Body of pancreas (tissue), 4 donors: ENCODE data around the gene SKOR1. TPM values are rescaled to one million over a fixed set of nuclear protein-coding genes. Genes with fewer than 3 reads are reported as not detected.

ENCODE experiments used
- ATAC-seq: fragments of 150-250 bp; one replicate; pipeline ENCODE4 v1.9.1; 2016
- DNase-seq, 4 donors: peaks; one replicate each; pipeline ENCODE4 v3.0.0-alpha.2; 2019
- H3K27ac ChIP-seq, 4 donors: fragments of 200-600 bp; sonication (generic); 1 replicate in 3 of 4; 2 replicates in 1 of 4; pipeline versions ENCODE4 v1.5.1 to v1.6.1; 2016 to 2019; ENCODE audit warnings: mild to moderate bottlenecking in 1 of 4, mixed read lengths in 1 of 4, moderate library complexity in 1 of 4
- H3K27me3 ChIP-seq, 2 donors: fragments of 200-600 bp; sonication (generic); one replicate each; pipeline ENCODE4 v1.6.0; 2016; ENCODE audit warnings: mild to moderate bottlenecking in 1 of 2
- H3K36me3 ChIP-seq, 2 donors: fragments of 200-600 bp; sonication (generic); replicated peaks in 1 of 2; 2 replicates each; pipeline ENCODE4 v1.5.1; 2016; ENCODE audit warnings: low read depth in 2 of 2; ENCODE audit not compliant: insufficient read depth in 1 of 2
- H3K4me1 ChIP-seq: fragments of 200-600 bp; sonication (generic); one replicate; pipeline ENCODE4 v1.6.0; 2016
- H3K4me3 ChIP-seq, 2 donors: fragments of 200-600 bp; sonication (generic); 1 replicate in 1 of 2; 2 replicates in 1 of 2; pipeline ENCODE4 v1.5.1; 2016 to 2019
- H3K9me3 ChIP-seq, 3 donors: fragments of 200-600 bp; sonication (generic); 1 replicate in 2 of 3; 2 replicates in 1 of 3; pipeline ENCODE4 v1.5.1; 2016
- CTCF ChIP-seq, 7 experiments: fragments of 450-650 bp in 4 of 7; fragments of 200-600 bp in 3 of 7; sonication (generic) in 3 of 7; IDR thresholded peaks; one replicate each; pipeline ENCODE4 v1.5.1; 2016 to 2019; ENCODE audit warnings: antibody characterized with exemption in 7 of 7
- POLR2A ChIP-seq, 3 donors: fragments of 450-650 bp; IDR thresholded peaks; one replicate each; pipeline ENCODE4 v1.6.1; 2016; ENCODE audit warnings: antibody characterized with exemption in 3 of 3, mild to moderate bottlenecking in 2 of 3
- WGBS, 2 donors: methylation state at CpG; one replicate each; pipeline ENCODE4 v1.1.5; 2017; 5-methylcytosine and 5-hydroxymethylcytosine counted together
- intact Hi-C: fragments of 100-400 bp; cut with DNase I; formaldehyde crosslinking; loops from one replicate; pipeline ENCODE4 v1.15.1; 2023
- total RNA-seq, 2 donors: library from RNA; depleted of rRNA; stranded (reverse); fragments of >200 nt; gene quantifications; one replicate each; pipeline ENCODE4 v1.1.0, GENCODE V29; 2016

Gene SKOR1
- total RNA-seq, 2 donors from 2014 or later, result under 0.01 to 0.78 TPM

- Histone ChIP-seq H3K36me3 (no peaks in the 10 kb centered on the region), H3K4me1 (peaks cover 13% of the 10 kb centered on the region), H3K4me3 (no peak overlapping the region), H3K27ac (no peak overlapping the region), H3K27me3 (no peaks in the 10 kb centered on the region), H3K9me3 (no peaks in the 10 kb centered on the region)
- DNase-seq (no peak), ATAC-seq (no peak)
- intact Hi-C loops, result no loop called here
- 88 to 95% methylated on average over 12 of the region's 12 CpGs for WGBS, 2 donors
- TF ChIP-seq CTCF (IDR thresholded peaks at IDR 0.05), result no peak
- TF ChIP-seq POLR2A (IDR thresholded peaks at IDR 0.05), result no peak
These were observed 40.4 kb upstream of the SKOR1 start for GRCh38 chr15:67784856-67785430.

DNA sequence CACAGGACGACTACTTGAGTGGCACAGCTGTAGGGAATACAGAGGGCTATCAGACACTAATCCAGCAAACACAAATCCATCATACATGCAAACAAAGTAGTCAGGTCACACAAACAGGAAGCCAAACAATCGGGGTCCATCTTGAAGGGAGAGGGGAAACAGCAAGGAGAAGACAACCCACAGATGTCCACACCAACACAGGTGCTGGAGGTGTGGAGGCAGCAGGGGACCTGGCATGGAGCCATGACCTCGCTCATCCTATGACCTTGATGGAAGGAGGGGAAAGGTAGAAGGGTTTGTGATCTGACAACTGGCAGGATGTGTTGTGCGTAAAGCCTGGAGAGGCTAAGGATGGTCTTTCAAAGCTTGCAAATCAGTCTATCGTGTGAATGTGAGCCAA lies 39.9 kb upstream of the SKOR1 start:
- ATAC-seq (no peak), DNase-seq (no peak)
- Histone ChIP-seq H3K36me3 (no peaks in the 10 kb centered on the region), H3K27ac (no peak overlapping the region), H3K9me3 (no peaks in the 10 kb centered on the region), H3K27me3 (no peaks in the 10 kb centered on the region), H3K4me3 (no peak overlapping the region), H3K4me1 (peaks cover 13% of the 10 kb centered on the region)
- intact Hi-C loops, result no loop called here
- TF ChIP-seq POLR2A (IDR thresholded peaks at IDR 0.05) (no peak), CTCF (IDR thresholded peaks at IDR 0.05) (no peak)
- 69 to 72% methylated on average over 5 of the region's 5 CpGs for WGBS, 2 donors

DNA sequence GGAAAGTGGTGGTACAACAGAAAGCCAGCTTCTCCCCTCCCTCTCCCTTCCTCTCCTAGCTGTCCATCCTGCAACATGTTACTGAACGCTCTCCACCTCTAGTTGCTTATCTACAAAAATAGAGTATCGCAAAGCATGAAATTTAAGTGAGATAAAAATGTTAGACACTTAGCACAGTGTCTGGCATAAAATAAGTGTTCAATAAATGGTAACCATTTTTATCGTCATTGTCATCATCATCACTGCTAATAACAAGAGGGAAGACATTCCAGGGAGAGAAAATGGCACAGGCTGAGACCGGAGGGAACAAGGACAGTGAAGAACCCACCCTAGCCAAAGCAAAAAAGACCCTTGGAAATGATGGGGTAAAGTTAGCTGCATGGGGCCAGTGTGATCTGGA lies 38.7 kb upstream of the SKOR1 start:
- TF ChIP-seq POLR2A (IDR thresholded peaks at IDR 0.05), result no peak
- no peak for TF ChIP-seq CTCF (IDR thresholded peaks at IDR 0.05)
- WGBS, 2 donors, result 88 to 99% methylated on average over 4 of the region's 4 CpGs
- H3K27ac ChIP-seq, result no peak overlapping the region
- intact Hi-C loops, result no loop called here
- H3K9me3 ChIP-seq, result no peaks in the 10 kb centered on the region
- no peaks in the 10 kb centered on the region for H3K36me3 ChIP-seq
- no peak for ATAC-seq
- no peak for DNase-seq
- H3K4me3 ChIP-seq, result no peak overlapping the region
- no peaks in the 10 kb centered on the region for H3K27me3 ChIP-seq
- peaks cover 13% of the 10 kb centered on the region for H3K4me1 ChIP-seq

DNA sequence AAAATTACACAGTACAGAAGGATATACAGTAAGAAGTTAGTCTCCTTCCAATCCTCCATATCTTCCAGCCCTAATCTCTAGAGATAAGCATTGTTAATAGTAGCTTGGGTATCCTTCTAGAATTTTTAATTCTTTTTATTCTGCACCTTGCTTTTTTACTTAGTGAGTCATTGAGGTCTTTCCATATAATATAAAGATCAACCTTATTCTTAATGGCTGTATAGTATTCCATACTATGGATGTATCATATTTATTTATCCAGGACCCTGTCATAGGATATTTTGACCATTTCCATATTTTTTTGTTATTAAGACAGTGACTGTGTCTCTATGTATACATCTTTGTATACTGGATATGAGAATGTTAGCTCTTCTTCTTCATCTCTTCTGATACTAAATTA lies 36.3 kb upstream of the SKOR1 start:
- H3K9me3 ChIP-seq, result no peaks in the 10 kb centered on the region
- no peak for ATAC-seq
- H3K27me3 ChIP-seq, result no peaks in the 10 kb centered on the region
- H3K27ac ChIP-seq, result no peak overlapping the region
- intact Hi-C loops, result no loop called here
- no peak for TF ChIP-seq POLR2A (IDR thresholded peaks at IDR 0.05)
- TF ChIP-seq CTCF (IDR thresholded peaks at IDR 0.05), result no peak
- H3K4me1 ChIP-seq, result no peaks in the 10 kb centered on the region
- DNase-seq, result no peak
- no peak overlapping the region for H3K4me3 ChIP-seq
- H3K36me3 ChIP-seq, result no peaks in the 10 kb centered on the region

DNA sequence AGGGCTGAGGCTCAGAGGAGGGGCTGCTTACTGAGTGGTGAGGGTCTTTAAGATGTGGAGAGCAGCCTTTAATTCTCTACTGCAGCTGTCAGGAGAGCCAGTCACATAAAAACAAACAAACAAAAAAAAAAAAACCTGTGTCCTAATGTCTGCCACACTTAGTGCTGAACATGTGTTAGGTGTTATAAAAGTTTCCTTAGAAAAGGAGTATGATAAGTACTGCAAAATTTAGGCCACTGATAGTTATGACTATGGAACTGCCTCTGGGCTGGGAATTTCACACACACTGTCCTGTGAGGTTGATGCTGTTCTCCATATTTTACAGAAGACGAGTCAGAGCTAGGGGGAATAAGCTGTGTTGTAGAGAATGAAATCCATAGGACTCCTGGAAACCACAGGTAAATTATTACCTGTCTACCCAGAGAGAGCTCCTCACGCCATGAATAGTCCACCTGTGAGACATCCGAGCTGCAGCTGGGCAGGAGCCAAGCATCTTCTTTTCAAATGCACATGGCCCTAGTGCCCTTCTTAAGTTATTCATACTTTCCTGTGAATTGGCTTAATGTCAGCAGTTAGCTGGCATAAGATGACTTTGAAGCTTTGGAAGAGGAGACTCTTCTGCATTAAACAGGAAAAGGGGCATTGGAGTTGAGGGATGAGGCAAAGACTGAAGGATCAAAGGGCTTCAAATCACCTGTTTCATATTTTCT lies 34.5 kb upstream of the SKOR1 start:
- 92% methylated on average over 3 of the region's 3 CpGs for whole genome bisulfite sequencing, 2 donors
- no peaks in the 10 kb centered on the region for H3K4me1 ChIP-seq

More for the DNA sequence above, 34.5 kb upstream of the SKOR1 start:
- ATAC-seq (no peak), DNase-seq (no peak)
- Histone ChIP-seq H3K4me3 (no peak overlapping the region), H3K9me3 (no peaks in the 10 kb centered on the region), H3K36me3 (no peaks in the 10 kb centered on the region), H3K27ac (no peak overlapping the region), H3K27me3 (no peaks in the 10 kb centered on the region)
- intact Hi-C loops, result no loop called here
- TF ChIP-seq POLR2A (IDR thresholded peaks at IDR 0.05), result no peak
- no peak for TF ChIP-seq CTCF (IDR thresholded peaks at IDR 0.05)
